ENCODE measurements around the gene UBA3.

UBA3 gene

DNA sequence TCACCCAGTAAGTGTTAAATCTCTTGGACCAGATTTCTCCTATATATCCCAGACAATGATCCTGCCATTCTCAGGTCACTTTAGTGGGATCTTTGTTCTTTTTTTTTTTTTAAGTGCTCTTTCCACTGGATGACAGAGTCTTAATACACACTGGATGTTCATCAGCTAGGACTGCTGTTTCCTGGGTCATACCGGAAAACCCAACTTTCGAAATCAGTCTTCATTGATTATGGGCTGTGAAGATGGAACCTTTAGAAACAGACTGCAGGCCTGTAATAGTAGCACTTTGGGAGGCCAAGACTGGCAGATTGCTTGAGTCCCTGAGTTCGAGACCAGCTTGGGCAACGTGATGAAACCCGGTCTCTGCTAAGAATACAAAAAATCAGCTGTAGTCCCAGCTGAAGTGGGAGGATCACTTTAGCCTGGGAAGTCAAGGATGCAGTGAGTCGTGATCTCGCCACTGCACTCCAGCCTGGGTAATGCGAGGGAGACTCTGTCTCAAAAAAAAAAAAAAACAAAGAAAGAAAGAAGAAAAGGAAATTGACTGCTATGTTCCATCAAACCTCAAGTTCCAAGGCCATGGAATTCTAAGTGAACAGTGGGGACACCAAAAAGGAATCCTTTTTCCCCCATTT, 69.0 kb downstream of the UBA3 start:
- DNase-seq (ENCODE audit: low read depth) = no peak

DNA sequence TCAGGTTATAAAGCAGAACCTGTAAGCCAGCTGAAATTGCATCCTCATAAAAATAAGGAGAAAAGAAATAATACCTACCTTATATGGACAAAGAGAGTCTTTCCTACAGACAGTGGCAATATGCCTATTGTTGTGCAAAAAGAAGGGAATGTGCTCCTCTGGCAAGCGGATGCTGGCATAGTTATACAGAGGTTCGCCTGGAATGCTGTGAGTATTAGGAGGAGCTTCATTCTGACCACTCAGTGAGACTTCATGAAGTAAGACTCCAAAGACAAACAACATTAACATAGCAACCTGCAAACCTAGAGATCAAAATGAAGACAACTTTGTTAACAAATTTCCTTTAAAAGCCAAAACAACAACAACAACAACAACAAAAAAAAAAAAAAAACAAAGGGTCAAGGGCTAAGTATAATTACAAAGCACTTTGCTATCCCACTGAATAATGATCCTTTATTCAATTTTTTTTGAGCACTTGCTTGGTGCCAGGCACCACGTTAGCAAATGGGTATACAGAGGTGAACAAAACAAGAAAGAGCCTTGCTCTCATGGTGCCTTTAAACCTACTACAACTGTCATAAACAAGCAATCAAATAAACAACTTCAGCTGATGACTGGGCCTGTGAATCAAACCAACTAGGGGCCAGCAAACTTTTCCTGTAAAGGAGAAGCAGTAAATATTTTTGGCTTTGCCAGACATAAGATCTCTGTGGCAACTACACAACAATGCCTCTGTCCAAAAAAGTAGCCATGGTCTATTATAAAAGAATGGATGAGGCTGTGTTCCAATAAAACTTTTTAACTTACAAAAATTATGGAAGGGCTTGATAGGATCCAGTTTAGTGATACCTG, 70.4 kb downstream of the UBA3 start:
- DNase-seq (ENCODE audit: low read depth) = no peak

DNA sequence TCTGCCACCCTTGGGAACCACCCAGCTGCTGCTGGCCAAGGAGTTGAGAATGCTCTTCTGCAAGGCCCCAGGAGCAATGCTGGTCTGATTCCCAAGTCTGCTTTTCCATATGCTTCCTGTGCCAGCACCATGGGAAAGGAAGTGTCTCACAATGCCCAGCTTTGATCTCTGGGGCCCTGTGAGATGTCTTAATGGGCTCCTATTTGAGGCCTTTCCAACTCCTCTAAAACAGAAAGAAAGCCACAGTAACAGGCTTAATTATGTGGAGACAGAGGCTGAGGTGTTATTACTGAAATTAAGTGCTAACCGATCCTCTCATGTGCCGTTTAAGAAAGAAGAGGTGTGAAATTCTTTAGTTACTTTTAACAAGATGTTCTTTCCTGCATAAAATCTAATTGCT, 71.2 kb downstream of the UBA3 start:
- no peak for DNase-seq (ENCODE audit: low read depth)

DNA sequence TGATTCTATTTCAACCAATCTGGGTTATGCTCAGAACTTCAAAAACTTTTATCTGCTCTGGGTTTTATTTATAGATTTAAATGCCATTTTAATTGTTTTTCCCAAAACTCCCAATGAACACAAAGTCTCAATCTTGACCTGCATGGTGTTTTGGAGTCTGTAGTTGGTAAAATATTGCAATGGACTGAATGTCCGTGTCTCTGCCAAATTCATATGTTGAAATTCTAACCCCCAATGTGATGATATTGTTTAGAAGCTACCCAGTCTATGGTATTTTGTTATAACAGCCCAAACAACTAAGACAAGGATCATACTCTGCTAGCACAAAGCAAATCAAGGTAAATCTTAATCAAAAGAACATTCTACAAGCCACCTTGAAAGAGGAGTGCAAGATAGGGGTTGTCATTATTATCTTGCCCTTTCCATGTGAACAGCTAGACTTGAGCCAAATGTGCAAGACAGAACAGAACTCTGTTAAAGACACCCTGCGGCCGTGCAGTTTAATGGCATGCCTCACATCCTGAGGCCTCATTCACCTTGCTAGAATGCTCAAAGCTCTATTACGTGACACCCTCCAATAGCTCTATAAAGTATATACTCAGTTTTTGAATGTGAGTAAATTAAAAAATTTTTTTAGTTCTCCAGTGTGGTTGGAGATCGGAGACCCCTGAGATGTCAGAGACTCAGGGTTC, 74.2 kb downstream of the UBA3 start:
- DNase-seq (ENCODE audit: low read depth) = no peak

DNA sequence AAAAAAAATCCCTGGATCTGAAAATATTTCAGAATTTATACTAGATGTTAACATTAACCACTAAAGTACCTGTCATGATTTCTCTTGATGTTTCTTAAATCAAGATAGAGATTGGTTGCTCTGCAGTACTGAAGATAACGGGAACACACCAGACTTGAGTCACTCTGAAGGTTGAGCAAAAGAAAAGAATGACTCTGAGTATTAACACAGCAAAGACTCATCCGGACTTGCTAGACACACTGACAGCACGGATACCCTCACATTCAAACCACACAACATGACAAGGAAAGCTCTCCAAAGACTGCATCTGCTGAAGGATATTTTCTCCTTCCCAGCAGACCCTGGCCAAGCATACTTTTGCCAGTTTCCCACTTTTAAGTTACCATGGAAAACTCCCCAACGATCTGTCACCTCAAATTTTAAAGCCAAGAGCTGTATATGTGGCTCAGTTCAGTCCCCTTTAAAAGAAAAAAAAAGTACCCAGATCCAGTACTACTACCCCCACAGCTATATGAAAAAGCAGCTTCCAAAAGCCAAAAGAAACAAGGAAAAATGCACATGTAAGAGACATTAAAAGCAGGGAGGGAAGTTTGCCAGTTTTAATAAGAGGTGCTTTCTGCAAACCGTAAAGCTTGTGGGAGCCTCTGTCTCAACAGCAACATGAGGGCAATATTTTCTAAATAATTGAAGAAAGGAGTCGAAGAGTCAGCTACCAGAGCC, 74.9 kb downstream of the UBA3 start:
- no peak for DNase-seq (ENCODE audit: low read depth)
